SH-SY5Y (cell line): ENCODE results near the gene SUGCT.

Experiments
- GATA2 ChIP-seq: IDR thresholded peaks from 2 replicates; pipeline ENCODE4 v1.6.1; 2011; ENCODE audit warnings: mild to moderate bottlenecking, low read depth, low read length
- GATA3 ChIP-seq: IDR thresholded peaks from 2 replicates; pipeline ENCODE4 v1.6.1; 2011; ENCODE audit warnings: low read depth, mild to moderate bottlenecking, low read length, moderate library complexity

Gene SUGCT

DNA sequence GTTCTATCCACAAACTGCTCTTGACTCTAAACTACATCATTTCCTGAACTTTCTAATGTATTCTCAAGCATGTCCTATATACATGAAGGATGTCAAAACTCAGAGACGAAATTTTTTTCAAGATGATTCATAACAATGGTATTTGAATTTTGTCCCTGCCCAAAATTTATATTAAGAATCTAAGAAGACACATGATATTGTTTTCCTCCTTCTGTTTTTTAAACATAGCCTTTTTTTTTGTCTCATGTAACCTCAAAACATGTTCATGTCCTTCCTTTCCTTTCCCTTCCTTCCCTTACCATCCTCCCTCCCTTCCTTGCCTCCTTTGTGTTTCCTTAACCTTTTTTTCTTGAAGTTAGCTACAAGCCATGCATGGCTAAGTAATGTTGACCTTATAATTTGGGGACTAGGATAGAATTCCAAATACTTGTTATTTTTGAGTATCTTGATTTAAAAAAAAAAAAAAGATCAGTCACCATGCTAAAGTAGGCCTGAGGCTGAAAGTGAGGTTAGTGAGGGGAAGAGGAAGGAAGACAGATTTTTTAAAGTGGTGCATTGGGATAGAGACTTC lies 163.0 kb downstream of the SUGCT start:
- TF ChIP-seq GATA2 (no peak), GATA3 (no peak)

DNA sequence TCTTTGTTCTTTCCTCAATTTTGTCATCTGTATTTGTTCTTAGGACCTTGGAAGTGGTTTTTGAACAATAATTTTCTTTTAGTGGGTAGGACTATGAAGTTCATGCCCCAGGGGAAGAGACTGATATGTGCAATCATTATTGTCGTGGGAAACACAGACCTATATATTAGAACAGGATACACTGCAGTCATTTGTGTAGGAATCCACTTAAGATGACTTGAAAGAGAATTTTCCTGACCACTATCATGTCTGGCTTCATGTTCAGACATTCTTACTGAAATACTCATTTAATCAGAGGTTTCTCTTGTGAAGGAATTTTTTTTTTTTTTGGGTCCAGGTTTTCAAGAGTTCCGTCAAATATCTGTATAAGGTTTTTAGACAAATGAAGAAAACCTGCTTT lies 163.6 kb downstream of the SUGCT start:
- no peak for TF ChIP-seq GATA3
- no peak for TF ChIP-seq GATA2

DNA sequence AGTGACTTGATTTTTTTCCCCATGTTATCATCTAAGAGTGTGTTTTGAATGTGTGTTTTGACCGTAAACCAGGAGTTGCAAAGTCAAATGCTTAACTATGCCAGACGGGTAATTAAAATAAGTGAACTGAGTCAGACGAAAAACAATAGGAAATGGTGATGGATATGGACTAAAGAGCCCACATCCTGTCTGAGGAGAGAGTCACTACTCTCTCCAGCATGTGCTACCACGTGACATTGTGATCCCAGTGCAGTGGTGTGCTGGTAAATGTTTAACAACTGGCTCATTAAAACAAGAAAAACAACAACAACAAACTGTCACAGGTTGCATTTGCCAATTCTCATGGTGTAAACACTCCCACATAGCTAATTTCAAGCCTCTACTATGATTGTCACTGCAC lies 164.3 kb downstream of the SUGCT start:
- no peak for TF ChIP-seq GATA3
- no peak for TF ChIP-seq GATA2

DNA sequence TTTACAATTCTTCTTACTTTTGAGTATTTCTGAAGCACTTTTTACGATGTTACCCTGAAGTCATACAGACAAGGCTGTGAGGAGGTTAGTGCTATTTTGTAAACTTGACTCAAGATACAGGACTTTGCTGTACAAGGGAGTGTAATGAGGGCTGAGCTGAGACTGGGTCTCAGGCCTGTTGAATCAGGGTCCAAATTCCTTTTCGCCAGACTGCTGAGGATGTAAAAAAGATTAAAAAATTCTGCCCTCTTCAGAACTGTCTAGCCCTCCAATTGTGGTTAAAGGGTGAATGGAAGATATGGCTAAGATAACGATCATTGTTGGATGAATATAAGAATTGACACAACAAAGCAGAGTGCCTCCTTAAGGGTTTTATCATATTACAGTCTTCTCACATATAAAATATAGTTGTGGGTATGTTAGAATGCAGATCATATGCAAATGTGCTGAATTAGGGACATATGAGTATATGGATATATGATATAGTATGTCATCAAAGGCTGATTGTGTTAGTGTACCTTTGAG lies 165.4 kb downstream of the SUGCT start:
- no peak for TF ChIP-seq GATA2
- no peak for TF ChIP-seq GATA3

DNA sequence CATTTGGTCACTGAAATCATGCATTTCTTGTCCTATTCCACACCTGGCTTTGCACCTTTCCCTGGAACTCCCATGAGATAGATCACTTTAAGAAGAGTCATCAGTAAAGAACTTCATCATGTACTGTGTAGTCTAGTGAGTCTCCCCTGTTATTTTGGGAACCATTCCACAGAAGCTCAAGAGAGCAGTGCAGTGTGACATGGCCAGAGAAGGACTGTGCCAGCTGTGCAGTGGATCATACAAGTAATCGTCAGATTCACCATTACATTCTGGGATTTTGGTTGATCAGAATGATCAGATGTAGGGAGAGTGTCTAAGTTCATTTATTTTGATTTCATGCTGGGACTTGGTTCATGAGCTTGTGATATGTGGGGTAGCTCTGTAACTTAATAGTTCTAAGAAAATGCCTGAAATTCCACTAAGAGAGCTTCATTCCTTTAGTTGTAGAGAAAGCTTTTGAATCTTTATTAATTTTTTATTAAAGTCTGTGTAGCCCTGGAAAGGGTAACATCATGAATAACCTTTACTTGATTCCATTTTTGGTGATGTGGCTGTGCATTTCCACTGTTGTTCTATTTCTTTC lies 166.8 kb downstream of the SUGCT start:
- TF ChIP-seq GATA2 (no peak), GATA3 (no peak)

DNA sequence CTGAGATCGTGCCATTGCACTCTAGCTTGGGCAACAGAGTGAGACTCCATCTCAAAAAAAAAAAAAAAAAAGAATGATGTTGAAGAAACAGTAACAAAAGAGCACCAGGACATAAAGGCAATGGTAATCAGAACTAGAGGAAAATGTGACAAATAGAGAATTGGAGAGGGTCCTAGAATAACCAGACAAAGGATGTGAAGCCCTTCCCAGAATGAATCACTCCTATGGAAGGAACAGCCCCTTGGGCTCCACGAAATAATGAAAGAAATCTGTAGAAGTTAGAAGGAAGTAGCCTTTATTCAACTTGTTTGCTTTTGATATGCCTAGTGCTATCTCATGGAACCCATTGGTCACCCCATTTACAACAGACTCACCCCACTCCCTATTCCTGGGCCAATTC lies 169.2 kb downstream of the SUGCT start:
- TF ChIP-seq GATA2 (no peak), GATA3 (no peak)

DNA sequence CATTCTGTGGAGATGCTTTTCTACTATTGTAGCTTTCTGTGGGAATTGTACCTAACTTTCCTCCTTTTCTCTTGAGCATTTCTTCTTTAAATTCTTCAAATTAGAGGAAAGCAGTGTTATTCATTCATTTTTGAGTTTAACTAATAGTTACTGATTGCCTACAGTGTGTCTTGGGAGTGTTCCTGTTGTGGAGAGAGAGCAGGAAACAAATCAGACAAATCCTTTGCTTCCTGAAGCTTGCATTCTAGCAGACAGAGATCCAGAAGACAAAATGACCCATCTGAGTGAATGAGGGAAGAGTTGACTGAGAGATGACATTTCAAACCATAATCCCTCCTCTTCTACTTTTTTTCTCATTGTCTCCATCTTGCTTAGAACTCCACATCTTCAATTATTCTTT lies 170.4 kb downstream of the SUGCT start:
- TF ChIP-seq GATA2 (no peak), GATA3 (no peak)

DNA sequence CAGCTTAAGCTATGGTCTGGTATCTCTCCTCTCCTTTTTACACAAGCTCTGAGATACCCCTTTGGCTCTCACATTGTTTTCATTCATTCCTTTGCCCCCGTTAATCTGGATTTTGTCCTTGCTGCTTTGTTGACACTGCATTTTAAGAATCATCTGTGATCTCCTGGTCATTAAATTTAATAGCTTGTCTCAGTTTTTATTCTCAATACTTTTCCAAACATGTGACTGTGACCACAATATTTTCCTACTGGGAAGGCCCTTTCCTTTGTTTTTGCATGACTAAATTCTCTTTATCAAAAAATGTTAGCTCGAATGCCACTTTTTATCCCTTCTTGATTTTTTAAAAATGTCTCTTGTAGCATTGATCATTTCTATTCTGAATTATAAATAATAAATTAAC lies 171.2 kb downstream of the SUGCT start:
- TF ChIP-seq GATA3 (no peak), GATA2 (no peak)

DNA sequence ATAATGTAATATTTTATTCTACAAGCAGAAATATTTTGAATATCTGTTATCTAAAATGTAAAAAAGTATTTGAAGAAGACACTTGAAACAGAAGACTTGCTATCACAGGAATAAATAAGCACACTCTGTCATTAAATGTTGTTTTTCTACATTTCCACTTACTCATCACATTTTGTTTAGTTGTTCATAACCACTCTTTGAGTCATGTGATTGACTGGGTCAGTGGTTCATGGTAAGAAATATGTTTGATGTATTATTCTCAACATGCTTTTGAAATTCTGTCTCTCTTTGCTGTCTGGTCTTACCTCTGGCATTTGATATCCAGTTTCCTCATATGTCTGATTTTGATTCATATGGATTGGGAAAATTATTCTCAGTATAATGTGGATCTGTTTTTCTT lies 171.8 kb downstream of the SUGCT start:
- no peak for TF ChIP-seq GATA2
- no peak for TF ChIP-seq GATA3

DNA sequence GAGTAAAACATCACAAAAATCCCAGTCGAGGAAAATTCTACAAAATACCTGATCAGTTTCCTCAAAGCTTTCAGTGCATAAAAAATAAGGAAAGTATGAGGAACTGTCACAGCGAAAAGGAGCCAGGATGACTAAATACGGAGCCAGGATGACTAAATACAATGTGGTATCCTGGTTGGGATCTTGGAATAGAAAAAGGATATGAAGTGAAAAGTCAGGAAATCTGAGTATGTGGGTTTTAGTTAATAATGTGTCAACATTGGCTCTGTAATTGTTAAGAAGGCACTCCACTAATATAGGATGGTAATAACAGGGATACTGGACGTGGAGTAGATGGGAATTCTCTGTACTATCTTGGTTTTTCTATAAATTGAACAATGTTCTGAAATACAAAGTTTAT lies 175.5 kb downstream of the SUGCT start:
- TF ChIP-seq GATA3, result no peak
- TF ChIP-seq GATA2, result no peak

DNA sequence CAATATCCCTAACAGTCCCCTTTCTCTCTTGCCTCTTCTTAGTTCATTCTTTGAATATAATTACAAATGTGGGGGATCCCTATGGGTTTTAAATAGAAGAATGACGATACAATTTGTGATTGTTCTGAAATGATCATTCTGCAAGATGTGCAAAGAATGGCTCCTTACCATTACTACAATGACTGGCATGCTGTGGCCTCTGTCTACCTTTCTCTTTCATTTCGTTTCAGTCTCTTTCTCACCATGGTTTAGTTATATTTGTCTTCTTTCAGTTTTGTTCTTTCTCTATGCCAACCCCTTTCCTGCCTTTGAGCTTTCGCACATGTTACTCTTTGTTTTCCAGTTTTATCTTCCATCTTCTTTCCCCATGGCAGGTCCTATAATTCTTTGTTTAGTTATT lies 176.5 kb downstream of the SUGCT start:
- TF ChIP-seq GATA3 (no peak), GATA2 (no peak)

DNA sequence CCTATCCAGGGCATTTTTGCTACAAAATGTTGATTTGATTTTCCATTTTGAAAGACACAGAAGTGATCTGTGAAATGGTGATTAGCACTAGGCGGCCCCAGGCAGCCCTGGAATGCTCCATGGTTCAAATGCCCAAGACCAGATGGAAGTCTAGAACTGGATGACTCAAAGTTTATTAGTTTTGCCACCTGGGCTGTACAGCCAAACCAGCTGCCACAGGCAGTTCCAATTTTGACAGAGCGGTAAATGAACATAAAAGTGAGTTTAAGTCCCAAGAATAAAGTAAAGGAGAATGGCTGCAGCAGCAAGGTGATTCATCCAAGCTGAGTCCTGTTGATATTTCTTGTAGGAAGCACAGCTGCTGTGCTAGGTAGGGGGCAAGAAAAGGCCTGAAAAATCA lies 180.5 kb downstream of the SUGCT start:
- TF ChIP-seq GATA3 (no peak), GATA2 (no peak)

DNA sequence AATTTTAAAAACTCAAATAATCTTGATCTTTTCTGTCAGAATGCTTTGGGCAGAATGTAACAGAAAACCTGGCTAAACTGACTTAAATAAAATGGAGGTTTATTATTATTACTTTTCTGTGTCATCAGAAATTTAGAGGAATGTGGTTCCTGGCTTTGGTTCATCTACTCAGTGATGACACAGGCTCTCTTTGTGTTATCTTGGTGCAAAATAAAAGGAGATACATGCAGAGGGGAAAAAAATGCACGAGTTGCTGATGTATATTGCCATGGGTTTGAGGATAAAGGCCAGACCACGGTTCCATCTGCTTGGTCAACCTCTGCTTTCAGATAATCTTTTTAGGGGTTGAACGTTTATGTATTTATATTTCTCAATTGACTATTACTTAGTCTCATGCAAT lies 181.4 kb downstream of the SUGCT start:
- TF ChIP-seq GATA3, result no peak
- TF ChIP-seq GATA2, result no peak

DNA sequence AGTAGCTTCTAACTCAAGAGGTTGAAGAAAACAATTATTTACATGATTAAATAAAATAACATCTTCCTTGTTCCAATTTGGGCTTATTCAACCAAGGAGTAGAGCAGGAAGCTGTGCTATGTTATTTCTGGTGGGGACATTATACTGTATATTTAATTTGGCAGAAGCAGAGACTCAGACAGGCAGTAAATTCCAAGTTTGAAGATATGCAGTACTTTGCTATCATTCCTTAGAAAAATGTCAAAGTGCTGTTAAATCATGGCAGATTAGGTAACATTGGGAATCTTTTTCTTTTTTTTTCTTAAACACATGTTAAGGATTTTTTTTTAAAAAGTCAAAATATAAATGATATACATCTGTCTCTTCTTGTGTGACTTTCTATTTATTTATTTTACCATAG lies 190.1 kb downstream of the SUGCT start:
- TF ChIP-seq GATA2 (no peak), GATA3 (no peak)

DNA sequence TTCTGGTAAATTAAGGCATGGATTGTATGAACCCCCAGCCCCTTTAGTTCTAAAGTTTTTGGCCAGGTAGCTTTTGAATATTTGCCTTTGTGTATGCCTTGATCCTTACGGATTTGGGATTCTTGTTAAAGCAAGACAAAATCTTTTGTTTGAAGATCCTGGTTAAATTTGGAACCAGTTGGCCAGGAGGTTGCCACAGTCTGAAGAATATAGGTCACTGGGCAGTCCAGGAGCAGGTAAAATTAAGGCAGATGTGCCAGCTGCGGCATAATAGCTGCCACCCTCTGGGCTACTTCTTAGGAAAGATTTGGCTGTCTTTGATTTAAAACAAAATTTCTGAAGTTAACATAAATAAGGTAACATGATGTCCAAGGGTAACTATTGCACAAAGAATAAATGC lies 192.3 kb downstream of the SUGCT start:
- no peak for TF ChIP-seq GATA3
- no peak for TF ChIP-seq GATA2
